ENCODE results near the gene STARD13. TPM values are rescaled to one million over a fixed set of nuclear protein-coding genes. Genes with fewer than 3 reads are reported as not detected.
A peak's percentile ranks its signal among the peaks of the same experiment; 100 is the strongest.

The STARD13 gene
- total RNA-seq, 1 donor from 2014 or later: 151 TPM

DNA sequence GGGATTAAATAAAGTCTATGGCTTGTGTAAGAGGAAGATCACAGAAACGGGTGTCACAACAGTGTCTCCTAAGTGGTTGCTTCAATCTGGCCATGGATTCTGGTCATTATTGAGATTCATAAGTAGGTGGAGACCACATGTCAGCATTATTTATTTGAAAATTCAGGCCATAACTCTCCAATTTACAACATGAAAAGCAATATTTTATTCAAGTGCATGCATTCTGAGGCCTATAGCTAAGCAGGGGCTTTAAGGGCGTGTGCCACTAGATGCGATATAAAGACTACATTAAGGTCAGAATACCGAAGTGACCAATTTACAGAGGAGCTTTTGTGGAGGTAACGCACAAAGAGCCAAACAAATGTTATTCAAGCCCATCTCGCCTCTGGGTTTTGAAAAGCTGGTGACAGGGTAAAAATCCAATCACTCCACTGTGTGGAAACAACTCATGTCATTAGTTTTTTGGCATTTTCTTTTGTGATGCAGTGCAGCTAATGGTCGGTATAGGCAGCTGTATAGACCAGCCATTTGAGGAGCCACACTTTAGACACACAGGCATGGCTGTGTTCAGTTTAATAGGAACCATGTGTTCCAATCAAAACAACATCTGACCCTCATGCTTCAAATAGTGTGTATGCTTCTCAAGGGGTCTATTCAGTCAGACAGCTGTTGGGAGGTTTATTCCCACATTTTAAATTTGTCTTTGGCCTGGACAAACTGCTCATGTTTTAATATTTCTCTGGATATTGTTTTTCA lies 145.6 kb downstream of the STARD13 start:
- intact Hi-C loops (cut with DNase I): no loop called here
- DNase-seq (ENCODE audit: low spot score) (no peak), ATAC-seq (peak; percentile 79)

DNA sequence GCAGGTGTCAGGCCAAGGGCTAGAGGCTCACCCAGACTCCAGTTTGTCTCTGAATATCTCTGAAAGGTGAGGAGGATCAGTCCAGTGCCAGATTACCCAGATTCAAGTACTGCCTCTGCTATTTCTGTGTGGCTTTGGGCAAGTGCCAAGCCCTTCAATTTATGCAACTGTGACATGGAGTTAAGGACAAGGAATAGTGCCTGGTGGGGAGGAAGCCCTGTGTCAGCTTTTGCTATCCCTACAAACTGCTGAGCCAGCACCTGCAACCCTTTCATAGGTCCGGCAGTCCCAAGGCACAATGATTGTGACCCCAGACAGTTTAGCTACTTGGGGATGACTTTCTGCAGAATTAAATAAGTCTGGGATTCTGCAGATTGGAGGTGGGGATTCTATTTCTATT lies 146.4 kb downstream of the STARD13 start:
- DNase-seq (ENCODE audit: low spot score) (peak; percentile 69), ATAC-seq (peak; percentile 70)
- intact Hi-C loops (cut with DNase I): no loop called here

DNA sequence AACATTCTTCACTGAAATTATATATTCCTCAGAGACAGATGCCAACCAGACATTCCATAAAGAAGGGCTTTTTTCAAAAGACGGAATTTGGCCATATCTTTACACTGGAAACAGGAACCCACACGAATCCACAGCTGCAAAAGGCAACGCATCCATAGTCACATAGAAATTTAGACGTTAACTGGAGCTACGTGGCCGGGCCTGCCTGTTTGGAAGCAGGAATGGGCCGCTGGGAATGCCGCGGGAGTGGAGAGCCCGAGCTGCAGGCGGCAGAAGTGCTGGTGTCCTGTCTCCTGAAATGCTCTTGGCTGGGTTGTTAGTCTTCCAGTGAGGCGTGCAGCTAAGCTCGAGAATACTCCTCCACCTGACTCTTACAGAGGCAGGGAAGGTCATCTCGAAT lies 147.1 kb downstream of the STARD13 start:
- DNase-seq (ENCODE audit: low spot score): no peak
- ATAC-seq: peak; percentile 27

DNA sequence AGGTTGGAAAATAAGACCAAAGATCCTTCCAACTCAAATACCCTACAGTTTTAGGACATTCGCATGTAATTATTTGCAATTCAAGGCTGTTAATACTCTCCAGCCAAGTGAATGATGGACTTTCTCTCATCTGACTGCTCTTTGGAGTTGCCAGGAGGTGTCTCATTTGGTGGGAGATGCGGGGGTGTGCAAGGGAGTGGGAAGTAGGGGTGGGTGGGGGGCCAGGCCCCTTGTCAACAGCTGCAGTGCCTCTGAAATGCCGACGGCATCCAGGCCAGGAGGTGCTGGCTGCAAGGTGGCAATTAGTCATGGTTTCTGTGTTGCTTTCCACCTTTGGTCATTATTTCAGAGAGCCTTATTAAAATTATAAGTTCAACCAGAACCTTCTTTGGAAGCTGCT lies 147.8 kb downstream of the STARD13 start:
- DNase-seq (ENCODE audit: low spot score): no peak
- no peak for ATAC-seq
- intact Hi-C loops (cut with DNase I): no loop called here

More for the DNA sequence above, 147.1 kb downstream of the STARD13 start:
- intact Hi-C loops (cut with DNase I): no loop called here

DNA sequence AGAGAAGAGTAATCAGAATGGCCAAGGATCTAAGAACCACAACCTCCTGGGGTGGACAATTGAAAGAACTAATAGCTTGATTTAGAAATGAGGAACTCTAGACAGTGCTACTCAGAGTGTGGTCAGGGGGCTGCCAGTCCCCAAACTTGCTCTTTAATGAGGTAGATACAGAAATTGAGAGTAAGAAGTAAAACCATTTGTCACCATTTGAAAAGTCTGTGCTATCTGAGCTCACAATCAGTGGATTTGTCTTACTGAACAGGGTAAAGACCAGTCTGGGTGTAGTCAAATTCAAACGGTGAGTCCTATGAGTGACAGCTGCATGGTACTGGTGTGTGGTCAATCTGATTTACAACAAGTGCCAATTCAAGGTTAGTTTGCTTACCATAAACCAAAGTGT lies 150.5 kb downstream of the STARD13 start:
- intact Hi-C loops (cut with DNase I): no loop called here
- DNase-seq (ENCODE audit: low spot score) (no peak), ATAC-seq (no peak)

DNA sequence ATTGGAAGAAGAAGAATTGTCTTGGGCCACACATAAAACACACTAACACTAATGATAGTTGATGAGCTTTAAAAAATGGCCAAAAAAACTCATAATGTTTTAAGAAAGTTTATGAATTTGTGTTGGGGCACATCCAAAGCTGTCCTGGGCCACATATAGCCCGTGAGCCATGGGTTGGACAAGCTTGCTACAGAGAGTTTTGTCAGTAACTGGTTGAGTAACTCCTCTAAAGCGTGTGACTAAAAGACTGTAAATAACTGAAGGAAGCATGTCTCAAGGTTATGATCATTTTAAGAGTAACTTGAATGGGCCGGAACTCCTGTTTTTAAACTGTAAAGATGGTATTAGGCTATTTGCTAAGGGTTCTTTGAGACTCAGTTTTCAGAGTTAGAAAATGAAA lies 151.3 kb downstream of the STARD13 start:
- no peak for DNase-seq (ENCODE audit: low spot score)
- intact Hi-C loops (cut with DNase I): no loop called here
- no peak for ATAC-seq

DNA sequence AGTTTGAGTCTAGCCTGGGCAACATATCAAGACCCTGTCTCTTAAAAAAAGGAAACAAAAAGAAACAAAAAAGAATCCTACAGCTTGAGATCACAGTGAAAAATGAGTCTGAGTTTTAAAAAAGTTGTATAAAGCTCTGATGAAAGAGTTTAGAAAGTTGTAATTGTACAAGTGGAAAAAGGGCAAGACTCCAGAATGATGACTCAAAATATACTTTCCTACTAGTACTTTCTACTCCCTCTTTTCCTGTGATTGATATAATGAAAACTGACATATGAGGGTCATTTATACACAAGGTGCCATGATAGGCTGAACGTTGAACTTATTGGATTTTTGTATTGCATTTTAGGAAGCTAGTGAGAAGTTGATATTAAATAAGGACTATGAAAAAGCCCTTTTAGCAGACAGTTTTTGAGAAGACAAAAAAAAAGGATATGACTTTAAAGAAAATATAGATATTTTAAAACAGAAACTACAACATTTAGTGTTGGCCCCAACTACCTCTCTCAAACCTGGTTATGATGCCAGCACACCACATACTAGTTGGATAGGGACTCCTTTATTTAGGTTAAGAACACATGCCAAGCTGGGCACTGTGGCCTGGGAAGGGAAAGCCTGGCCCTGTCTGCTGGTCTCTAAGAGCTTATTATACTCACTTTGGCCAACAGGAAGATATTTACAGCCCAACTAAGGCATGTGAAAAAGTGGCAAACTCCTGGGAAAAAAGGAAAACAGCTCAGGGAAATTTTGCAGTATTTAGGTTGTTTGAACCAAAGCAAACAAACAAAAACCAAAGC lies 152.7 kb downstream of the STARD13 start:
- ATAC-seq: peak; percentile 37
- intact Hi-C loops (cut with DNase I): no loop called here
- no peak for DNase-seq (ENCODE audit: low spot score)

DNA sequence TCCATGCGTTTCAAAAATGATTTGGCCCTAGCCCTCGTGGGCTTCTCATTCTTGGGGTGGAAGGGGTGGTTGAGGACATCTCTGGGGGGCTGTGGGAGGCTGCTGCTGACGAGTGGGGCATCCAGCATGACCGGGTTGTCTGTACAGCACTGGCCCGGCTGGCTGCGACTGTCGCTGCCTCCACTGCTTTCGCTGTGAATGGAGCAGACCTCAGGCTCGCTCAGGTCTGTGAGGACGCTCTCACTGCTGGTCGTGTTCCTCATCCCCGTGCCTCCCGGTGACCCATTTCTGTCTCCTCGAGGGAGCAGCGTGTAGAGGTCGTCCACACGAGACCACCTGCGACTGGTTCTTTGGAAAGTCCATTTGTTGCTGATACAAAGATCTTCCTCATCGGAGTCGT lies 155.7 kb downstream of the STARD13 start:
- no peak for DNase-seq (ENCODE audit: low spot score)
- intact Hi-C loops (cut with DNase I): no loop called here
- no peak for ATAC-seq

DNA sequence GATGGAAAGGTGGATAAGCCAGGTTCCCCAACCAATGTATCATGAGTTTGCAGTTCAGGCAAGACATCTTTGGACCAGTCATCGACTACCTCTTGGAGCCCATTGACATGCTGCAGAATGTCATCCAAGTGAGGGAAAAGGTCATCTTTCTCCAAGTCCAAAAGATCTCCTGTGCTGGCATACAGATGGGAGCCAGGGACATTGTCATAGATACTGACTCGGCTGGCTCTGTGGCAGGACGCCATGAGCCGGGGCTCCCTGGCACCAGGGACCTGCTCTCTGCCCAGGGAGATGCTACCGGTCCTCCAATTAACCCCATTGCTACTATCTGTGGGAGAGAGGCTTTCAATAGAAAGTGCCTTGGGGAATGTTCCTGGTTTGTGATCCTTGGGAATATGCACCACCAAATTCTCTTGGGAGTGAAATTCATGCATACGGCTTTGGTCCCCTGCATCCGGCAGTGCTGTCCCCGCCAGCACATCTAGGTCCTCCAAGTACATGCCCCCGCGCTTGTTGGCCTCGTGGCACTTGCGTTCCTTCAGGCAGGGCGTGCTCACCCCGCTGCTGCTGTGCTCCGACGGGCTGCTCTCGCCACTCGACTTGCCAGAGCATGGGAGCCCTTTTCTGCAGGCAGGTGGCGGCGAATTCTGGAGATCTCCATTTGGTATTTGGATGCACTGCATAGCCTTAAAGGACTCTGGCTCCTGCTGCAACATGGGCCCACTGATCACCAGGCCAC lies 156.3 kb downstream of the STARD13 start:
- intact Hi-C loops (cut with DNase I): no loop called here
- DNase-seq (ENCODE audit: low spot score) (no peak), ATAC-seq (no peak)

DNA sequence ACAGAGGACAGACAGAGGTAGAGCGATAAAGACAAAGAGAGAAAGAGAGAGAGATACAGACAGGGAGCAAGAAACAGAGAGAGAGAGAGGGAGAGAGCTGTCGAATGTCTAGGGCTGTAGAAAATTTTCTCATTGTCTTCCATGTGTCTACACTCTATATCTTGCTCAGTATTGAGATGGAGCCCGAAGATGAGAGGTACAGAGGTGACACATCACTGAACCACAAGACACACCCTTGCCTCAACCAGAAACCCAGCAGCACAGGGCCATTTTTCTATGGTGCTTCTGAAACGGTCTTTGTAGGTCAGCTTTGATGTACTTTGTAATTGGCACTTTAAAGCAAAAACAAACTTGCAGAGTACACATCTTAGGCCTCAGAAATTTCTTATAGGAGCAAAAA lies 157.4 kb downstream of the STARD13 start:
- DNase-seq (ENCODE audit: low spot score) (no peak), ATAC-seq (no peak)
- intact Hi-C loops (cut with DNase I): no loop called here

DNA sequence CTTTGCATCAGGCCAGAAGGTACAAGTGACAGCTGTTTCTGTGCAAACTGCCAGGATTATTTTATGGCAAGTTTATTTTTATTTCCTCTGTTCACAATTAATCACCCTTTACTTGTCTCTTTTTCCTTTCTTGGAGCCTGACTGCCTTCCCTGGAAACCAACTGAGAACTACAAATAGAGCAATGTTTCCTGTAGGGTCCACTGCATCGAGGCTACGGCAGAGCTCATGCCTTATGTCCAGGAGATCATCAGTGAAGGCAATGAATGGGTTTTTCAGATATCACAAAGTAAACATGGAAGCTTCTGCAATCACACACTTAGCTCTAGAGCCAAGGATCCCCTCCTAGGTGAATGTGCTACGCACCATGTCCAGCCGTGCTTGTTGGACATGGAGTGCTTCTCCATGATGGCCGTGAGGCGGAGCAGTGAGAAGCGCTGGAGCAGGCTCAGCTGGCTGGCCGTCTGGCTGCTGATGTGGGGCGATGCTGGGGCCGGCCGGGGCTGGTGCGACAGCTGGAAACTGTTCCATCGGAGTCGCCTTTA lies 158.5 kb downstream of the STARD13 start:
- intact Hi-C loops (cut with DNase I): no loop called here
- ATAC-seq (no peak), DNase-seq (ENCODE audit: low spot score) (no peak)

DNA sequence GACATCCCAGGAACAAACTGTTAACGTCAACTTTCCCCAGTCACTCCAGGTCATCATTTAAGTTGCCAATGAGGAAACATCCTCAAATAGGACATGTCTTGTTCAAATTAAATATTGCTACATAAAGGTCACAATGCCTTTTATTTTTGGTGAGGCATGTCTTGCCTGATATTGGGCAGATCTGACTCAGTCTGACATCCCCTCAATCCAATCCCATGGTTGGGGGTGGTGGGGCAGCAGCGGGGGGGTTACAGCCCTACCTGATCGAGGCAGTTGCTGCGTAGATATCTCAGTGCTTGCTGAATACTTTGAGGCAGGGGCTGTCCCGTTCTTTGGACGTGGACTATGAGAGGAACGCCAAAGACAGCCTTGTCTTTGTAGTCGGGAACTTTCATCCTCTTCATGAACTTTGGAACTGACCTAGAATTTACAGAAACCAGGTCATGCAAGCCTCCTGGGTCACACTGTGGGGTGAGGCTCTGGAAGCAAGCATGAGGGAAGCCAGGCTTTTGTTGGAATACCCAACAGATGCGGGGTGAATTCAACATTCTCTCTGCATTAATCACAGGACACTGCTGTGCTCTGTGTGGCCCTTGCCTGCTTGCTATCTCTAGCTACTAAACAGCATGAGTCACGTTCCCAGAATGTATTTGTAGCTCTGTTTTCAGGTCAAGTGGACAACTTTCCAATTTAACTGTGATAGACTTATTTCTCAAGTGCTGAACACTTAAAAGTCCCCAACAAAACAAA lies 159.6 kb downstream of the STARD13 start:
- no peak for DNase-seq (ENCODE audit: low spot score)
- intact Hi-C loops (cut with DNase I): no loop called here
- ATAC-seq: peak; percentile 95

DNA sequence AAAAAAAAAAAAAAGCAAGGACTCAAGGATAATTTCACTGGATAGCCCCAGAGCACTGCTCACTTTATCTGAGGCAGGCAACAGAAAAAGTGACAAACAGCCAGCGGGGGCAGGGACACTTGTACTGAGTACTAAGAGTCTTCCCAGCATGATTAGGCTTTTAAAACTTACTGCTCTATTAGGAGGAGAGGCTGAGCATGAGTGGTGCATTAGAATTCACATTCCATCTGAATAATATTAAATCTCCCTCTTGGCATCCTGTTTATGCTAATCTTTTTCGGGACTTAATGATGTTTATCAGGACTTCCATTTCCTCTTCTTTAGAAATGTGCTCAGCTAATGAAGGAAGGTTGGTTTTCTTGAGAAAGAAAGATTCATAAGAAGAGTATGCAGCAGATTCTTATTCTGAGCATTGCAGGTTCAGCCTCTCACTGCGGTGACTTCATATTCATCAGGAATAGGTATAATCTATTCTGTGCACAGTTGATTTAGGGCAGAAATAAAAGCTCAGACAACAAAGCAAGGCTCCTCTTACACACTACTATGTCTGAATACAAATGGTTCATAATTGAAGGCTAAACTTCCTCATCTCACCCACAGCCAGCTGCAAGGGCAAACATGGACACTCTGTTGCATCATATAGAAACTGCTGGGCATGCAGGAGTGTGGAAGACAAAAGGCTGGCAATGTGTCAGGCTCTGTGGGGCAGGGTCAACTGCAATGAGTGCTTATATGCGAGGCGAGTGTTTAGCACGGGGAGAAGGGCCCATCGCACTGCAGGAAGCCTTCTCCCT lies 162.3 kb downstream of the STARD13 start:
- intact Hi-C loops (cut with DNase I): no loop called here
- DNase-seq (ENCODE audit: low spot score) (no peak), ATAC-seq (peak; percentile 31)

DNA sequence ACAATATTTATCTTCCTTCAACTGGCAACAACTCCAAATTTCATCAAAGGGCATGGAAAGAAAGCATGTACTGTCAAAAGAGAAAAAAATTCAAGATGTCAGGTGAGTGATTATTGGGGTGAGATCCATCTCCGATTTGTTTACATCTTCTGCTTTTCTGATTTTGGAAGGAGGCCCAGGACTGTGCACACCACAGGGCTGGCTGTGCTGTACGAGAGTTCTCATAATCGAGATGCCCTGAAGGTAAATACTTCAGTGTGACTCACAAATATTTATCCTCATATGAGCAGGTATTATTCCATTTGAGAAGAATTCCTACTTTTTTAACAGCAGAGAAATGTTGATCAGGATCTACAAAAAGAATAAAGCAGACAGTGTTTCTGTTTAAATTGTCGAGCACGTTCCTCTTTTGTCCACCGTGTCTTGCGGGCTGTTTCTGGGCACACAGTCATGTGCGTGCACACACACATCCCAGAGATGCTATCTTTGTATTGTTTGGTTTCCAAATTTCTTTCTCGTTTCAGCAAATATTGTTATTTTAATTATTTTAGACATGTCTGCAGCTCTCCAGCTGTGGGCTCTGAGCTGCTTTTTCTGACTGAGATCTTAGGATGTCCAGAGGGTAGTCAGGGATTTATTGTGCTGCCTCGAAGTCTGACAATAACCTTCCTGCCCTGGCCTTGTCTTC lies 165.6 kb downstream of the STARD13 start:
- intact Hi-C loops (cut with DNase I): no loop called here
- ATAC-seq (peak; percentile 33), DNase-seq (ENCODE audit: low spot score) (no peak)

DNA sequence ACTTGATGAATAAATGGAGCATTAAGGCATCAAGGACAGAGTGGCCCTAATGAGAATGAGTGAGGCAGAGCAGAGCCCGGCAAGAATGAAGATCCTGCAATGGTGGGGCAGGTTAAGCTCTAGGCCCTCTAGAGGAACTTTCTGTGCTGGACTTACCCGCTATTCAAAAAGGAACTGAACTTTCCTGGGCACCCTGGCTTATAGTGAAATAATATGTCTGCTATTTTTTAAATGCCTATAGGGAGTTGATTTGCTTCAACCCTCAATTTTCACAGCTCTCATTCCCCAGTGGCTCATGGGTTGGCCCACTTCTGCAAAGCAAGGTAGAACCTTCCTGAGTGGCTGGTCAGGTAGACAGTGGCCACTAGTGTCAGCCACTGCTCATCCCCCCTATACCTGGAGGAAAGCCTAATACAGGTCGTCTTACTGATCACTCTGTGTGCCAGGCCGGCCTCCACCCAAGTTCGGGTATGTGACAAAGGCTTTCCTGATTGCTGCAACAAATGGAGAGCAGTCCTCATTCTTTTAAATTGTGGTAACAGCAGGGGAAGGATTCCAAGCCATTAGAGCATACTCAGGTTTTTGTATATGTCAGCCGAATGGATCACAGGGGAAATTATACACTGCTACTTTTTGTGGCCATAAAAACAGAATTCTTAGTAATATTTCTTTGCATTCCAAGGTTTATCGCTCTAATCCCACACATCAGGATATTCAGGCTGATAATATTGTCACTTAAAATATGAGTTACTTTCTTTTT lies 166.4 kb downstream of the STARD13 start:
- intact Hi-C loops (cut with DNase I): no loop called here
- ATAC-seq (no peak), DNase-seq (ENCODE audit: low spot score) (no peak)

DNA sequence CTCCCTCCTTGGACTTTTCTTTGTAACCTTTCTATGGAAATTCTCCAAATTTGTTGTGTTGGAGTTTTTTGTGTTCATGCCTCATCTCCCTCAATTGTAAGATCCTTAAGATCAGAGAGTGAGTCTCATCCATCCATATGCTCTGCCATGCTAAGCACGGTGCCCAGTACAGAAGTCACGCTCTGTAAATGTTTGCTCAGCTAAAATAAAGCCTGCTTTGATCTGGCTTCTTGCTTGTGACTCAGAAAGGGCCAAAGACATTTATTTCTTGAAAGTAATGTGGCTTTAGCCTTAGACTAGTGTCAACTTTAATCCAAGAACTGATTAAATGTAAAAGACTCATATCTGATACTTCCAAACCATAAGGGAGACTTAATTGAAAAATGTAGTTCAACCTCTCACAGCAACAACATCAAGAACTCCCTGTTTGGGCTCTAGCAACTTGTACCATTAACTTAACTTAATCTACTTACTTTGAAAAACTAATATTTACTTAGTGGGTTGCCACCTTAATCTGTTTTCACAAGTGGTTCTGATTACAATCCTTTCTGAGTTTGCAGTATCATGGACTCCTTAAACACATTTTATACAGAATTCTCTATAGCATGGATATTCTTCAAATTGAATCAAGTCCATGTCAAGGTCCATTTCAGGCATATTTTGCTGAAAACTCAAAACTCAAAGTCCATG lies 169.1 kb downstream of the STARD13 start:
- ATAC-seq (no peak), DNase-seq (ENCODE audit: low spot score) (no peak)
- intact Hi-C loops (cut with DNase I): no loop called here
